ENCODE measurements around the gene PAH.

DNA sequence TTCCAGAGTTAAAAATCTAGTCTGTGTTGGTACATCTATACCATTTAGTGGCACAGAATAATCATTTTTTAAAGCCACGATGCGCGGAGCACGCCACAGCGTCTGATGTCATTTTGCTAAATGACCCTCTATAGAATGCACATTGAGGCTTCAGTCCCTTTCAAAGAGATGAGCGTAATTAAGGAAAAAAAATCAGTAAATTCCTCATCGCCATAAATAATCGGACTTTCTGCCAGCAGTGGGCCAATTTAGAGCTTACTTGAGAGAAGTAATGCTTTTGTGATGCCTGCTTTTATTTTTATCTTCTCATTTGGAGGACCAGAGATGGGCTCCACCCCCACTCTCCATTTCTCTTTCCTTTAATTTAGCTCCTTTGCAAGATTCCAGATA is 44.4 kb upstream of the PAH start:
- TF ChIP-seq, protein P1, sequence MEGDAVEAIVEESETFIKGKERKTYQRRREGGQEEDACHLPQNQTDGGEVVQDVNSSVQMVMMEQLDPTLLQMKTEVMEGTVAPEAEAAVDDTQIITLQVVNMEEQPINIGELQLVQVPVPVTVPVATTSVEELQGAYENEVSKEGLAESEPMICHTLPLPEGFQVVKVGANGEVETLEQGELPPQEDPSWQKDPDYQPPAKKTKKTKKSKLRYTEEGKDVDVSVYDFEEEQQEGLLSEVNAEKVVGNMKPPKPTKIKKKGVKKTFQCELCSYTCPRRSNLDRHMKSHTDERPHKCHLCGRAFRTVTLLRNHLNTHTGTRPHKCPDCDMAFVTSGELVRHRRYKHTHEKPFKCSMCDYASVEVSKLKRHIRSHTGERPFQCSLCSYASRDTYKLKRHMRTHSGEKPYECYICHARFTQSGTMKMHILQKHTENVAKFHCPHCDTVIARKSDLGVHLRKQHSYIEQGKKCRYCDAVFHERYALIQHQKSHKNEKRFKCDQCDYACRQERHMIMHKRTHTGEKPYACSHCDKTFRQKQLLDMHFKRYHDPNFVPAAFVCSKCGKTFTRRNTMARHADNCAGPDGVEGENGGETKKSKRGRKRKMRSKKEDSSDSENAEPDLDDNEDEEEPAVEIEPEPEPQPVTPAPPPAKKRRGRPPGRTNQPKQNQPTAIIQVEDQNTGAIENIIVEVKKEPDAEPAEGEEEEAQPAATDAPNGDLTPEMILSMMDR (IDR thresholded peaks at IDR 0.05; ENCODE audit: low read depth, low read length), result no peak
- no peak for TF ChIP-seq EZH2phosphoT487 (IDR thresholded peaks at IDR 0.05; ENCODE audit: low read depth)

Data from OCI-LY3 (cell line).